ENCODE measurements around the gene PARPBP.

DNA sequence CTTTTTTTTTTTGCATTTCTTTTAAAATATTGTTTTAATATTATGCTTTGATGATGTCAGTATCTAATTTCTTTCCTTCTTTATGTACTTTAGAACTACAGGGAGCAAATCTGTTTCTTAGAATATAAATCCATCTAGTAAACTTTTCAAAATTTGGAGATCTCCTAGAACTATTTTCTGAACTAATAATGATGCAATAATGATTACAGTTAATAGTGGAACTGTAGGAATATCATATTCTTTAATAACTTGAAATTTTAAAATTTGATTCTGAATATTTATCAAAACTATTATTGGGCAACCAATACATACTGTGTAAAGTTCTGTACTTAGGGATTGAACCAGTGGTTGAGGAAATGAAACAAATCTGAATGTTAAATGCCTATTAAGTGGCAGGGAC is 100.8 kb downstream of the PARPBP start:
- TF ChIP-seq EZH2 (IDR thresholded peaks at IDR 0.05; ENCODE audit: insufficient read depth, poor library complexity, severe bottlenecking) (no peak), EZH2phosphoT487 (IDR thresholded peaks at IDR 0.05; ENCODE audit: insufficient read depth, low read depth) (no peak)
